Measurements from ENCODE around the gene AIG1. TPM values are rescaled to one million over a fixed set of nuclear protein-coding genes. Genes with fewer than 3 reads are reported as not detected.

AIG1 gene
- total RNA-seq, result 21.5 and 28.2 TPM in 2 replicates

GRCh38 chr6:143060806-143061596 is at the start of gene AIG1:
Gene AIG1 (plus strand): TSS chr6:143060889. CDS start chr6:143060926, 37 bp downstream.

Other genes starting within 250 kb of the AIG1 start
- gene HIVEP2, start 115.7 kb upstream of the AIG1 start, total RNA-seq, result 3.6 and 5.1 TPM in 2 replicates